ENCODE results near the gene RAE1. TPM values are rescaled to one million over a fixed set of nuclear protein-coding genes. Genes with fewer than 3 reads are reported as not detected.

RAE1 gene
- total and polyA plus RNA-seq, 2 of the 8 experiments (the other 6 are each of a cell fraction or from before 2014, with no cell fraction given): 35.9 to 44.9 TPM

DNA sequence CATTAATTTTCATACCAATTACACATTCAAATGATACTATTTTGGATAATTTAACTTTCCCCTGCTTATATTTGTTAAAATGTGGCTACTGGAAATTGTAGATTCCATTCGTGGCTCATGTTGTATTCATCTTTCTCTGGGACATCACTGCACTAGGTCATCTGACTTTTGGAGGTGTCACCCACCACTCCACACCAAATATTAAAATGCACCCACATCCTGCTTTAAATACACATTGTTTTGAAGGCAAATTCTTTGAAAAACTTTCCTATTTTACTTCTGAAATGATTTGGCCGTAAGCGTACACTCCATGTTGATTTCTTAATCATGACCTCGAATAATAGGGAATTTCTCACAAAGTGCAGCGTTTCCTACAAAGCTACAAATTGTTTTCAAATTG lies 31.5 kb downstream of the RAE1 start:
- Histone ChIP-seq H2BK12ac (ENCODE audit: low read depth, low read length) (no peak overlapping the region), H2AFZ (ENCODE audit: low read length) (no peak overlapping the region), H3K4me2 (ENCODE audit: insufficient read depth in 1 of 2, low read depth in 2 of 2, low read length in 2 of 2) (no peak overlapping the region), H4K8ac (ENCODE audit: extremely low read depth, insufficient read depth, low read length) (no peak overlapping the region), H3K14ac (ENCODE audit: insufficient read length) (no peak overlapping the region), H3K27ac (ENCODE audit: low read depth, low read length) (no peak overlapping the region), H3K4me1 (replicated peaks in 1 of 4; ENCODE audit: control insufficient read depth in 3 of 4, insufficient read depth in 4 of 4, low read length in 3 of 4) (no peaks in the 10 kb centered on the region), H3K23me2 (ENCODE audit: low read depth, low read length) (no peaks in the 10 kb centered on the region), H3K9me3 (ENCODE audit: insufficient read depth in 2 of 2, low read depth in 1 of 2, low read length in 1 of 2) (no peaks in the 10 kb centered on the region), H4K5ac (ENCODE audit: insufficient read length, low read depth, low read length) (no peak overlapping the region), H3K9ac (replicated peaks in 1 of 4; ENCODE audit: extremely low read depth in 1 of 4, low read depth in 3 of 4, low read length in 3 of 4) (no peak overlapping the region), H3K56ac (replicated peaks; ENCODE audit: insufficient read length, low read depth, low read length) (no peak overlapping the region), H2BK5ac (ENCODE audit: low read depth, low read length) (no peak overlapping the region), H3K4ac (replicated peaks; ENCODE audit: insufficient read length, low read depth, low read length) (no peak overlapping the region), H4K91ac (replicated peaks; ENCODE audit: insufficient read length, low read length) (no peak overlapping the region), H3K23ac (ENCODE audit: insufficient read length) (no peak overlapping the region), H3K79me1 (ENCODE audit: low read depth, low read length) (peaks cover 3% of the 10 kb centered on the region; the same call in 1 of the 2 replicates), H2BK20ac (ENCODE audit: low read length) (no peak overlapping the region), H4K20me1 (replicated peaks in 1 of 2; ENCODE audit: control insufficient read depth in 1 of 2, insufficient read depth in 2 of 2, low read length in 2 of 2) (peaks cover 0 to 3% of the 10 kb centered on the region in 2 experiments), H2BK120ac (replicated peaks; ENCODE audit: low read depth, low read length) (no peak overlapping the region), H3K36me3 (ENCODE audit: control insufficient read depth in 2 of 4, insufficient read depth in 4 of 4, low read length in 3 of 4) (peaks cover 0 to 10% (median 2%) of the 10 kb centered on the region in 4 experiments; a peak in 5 of 8 replicates), H3K79me2 (ENCODE audit: control insufficient read depth in 1 of 2, insufficient read depth in 2 of 2, low read length in 2 of 2) (no peaks in the 10 kb centered on the region), H3K4me3 (ENCODE audit: extremely low read depth in 1 of 4, insufficient read depth in 2 of 4, low read depth in 3 of 4, low read length in 4 of 4) (no peak overlapping the region), H3K27me3 (replicated peaks in 1 of 4; ENCODE audit: control insufficient read depth in 3 of 4, extremely low read depth in 1 of 4, insufficient read depth in 3 of 4, low read length in 3 of 4) (no peaks in the 10 kb centered on the region), H3K18ac (ENCODE audit: extremely low read depth, low read length) (no peak overlapping the region), H2AK5ac (ENCODE audit: low read depth, low read length) (no peak overlapping the region), H2BK15ac (ENCODE audit: low read length) (no peak overlapping the region)
- FAIRE-seq (no peak), DNase-seq (ENCODE audit: low read depth in 1 of 2, low spot score in 2 of 2) (no peak)
- no peak for TF ChIP-seq BACH1 (IDR thresholded peaks at IDR 0.05; ENCODE audit: low read length)
- no peak for TF ChIP-seq KDM4A (IDR thresholded peaks at IDR 0.05; ENCODE audit: low read depth, low read length, severe bottlenecking)
- TF ChIP-seq KDM1A (IDR thresholded peaks at IDR 0.05; ENCODE audit: borderline replicate concordance, low read length): no peak
- TF ChIP-seq SIN3A (conservative IDR thresholded peaks at IDR 0.05 in 1 of 2, IDR thresholded peaks at IDR 0.05 in 1 of 2; ENCODE audit: low read depth in 1 of 2, low read length in 2 of 2): no peak
- no peak for TF ChIP-seq POLR2AphosphoS5 (IDR thresholded peaks at IDR 0.05; ENCODE audit: low read depth, low read length)
- WGBS, 2 experiments (ENCODE audit: extremely low coverage in 1 of 2, insufficient coverage in 1 of 2, insufficient read length in 1 of 2, insufficient replicate concordance in 2 of 2, low coverage in 1 of 2, low lambda C conversion rate in 2 of 2, missing lambda C conversion rate in 1 of 2): 88% methylated on average over 5 of the region's 5 CpGs; no CpG with 5 or more reads in 1 of the 2 experiments
- CTCF ChIA-PET (ENCODE audit: partially characterized antibody): interaction anchor here (0.7 to 3.3 kb wide), 14 partner anchors 7 to 937 kb away, joined by 3 to 13 read pairs (median 4); partner anchors contain the start of gene RAE1
- POLR2A ChIA-PET (ENCODE audit: partially characterized antibody): no interaction called here

All from H1 (cell line).